ENCODE measurements around the gene PEPD.

PEPD gene

DNA sequence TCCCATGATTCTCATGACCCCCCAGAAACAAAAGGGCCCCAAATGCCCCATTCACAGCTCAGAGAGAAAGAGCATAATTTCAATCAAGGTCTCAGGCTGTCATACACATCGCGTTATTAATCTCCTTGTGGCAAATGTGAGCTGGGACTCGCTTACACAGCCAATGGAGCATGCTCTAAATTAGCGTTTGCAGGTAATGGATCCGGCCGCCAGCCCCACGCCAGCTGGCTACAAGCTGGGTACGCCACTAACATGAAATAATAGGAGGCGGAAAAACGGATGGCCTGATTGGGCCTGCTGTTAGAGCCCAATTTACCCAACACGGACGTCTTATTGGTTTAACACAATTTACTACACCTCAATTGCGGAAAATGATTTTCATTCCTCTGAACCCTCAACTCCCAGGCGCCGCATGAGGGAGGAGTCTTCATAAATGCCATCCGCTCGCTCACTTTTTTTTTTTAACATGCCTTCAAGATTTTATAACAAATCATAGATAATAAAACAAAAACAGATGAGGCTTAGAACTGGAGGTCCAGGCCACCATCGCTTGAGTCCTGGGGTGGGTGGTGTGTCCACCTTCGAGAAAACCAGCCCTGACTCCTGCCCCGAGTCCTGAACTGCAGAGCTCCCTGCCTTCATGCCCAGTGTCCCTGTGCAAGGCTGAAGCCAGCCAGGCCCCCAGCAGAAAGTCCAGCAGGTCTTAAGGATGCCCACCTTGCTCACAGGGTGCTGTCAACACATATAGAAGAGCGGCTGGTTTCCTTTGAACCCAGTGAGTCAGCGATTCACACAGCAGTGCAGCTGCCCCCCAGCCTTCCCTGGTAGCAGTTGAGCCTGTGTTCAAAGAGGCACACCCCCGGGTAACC lies 62.1 kb downstream of the PEPD start:
- DNase-seq (ENCODE audit: low read depth, low spot score) = no peak

DNA sequence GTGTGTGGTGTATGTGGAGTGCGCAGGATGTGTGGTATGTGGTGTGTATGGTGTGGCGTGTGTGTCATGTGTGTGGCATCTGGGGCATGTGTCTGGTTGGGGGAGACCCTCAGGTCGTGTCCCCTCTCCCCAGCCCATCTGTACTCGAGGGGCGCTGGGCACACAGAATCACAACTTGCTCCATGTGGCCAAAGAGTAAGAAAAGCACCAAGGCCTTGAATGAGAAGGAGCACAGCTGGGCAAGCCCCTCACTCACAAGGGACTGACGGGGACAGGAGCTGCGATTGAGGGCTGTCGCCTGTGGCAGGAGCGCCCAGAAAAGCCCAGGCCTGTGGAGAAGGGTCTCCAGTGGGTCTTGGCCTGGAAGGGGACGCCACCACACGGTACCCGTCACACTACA lies 62.8 kb downstream of the PEPD start:
- DNase-seq (ENCODE audit: low read depth, low spot score) = no peak

DNA sequence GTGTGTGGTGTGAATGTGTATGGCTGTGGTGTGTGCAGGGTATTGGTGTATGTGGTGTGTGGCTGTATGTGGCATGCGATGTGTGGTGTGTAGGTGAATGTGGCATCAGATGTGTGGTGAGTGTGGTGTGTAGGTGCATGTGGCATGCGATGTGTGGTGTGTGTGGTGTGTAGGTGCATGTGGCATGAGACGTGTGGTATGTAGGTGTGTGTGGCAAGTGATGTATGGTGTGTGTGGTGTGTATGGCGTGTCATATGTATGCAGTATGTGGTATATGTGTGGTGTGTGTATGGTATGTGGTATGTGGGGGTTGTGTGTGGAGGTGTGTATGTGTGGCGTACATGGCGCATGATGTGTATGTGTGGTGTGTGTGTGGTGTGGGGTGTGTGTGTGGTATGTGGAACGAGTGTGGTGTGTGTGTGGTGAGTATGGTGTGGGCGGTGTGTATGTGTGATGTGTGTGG lies 63.4 kb downstream of the PEPD start:
- no peak for DNase-seq (ENCODE audit: low read depth, low spot score)

DNA sequence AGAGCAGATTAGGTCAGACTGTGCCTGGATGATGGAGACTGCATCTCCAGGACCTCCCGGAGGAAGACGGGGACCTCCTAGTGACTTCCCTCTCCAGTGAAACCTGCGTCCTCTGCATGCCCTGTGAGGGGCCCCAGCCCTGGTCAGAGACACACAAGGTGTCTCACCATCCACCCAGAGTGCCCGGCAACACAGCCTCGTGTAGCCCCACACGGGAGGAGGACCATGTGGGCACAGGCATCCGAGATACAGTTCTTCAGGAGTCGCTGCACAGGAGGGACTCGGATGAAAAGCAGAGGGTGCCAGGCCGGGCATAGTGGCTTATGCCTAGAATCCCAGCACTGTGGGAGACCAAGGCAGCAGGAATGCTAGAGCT lies 64.8 kb downstream of the PEPD start:
- DNase-seq (ENCODE audit: low read depth, low spot score) = no peak

DNA sequence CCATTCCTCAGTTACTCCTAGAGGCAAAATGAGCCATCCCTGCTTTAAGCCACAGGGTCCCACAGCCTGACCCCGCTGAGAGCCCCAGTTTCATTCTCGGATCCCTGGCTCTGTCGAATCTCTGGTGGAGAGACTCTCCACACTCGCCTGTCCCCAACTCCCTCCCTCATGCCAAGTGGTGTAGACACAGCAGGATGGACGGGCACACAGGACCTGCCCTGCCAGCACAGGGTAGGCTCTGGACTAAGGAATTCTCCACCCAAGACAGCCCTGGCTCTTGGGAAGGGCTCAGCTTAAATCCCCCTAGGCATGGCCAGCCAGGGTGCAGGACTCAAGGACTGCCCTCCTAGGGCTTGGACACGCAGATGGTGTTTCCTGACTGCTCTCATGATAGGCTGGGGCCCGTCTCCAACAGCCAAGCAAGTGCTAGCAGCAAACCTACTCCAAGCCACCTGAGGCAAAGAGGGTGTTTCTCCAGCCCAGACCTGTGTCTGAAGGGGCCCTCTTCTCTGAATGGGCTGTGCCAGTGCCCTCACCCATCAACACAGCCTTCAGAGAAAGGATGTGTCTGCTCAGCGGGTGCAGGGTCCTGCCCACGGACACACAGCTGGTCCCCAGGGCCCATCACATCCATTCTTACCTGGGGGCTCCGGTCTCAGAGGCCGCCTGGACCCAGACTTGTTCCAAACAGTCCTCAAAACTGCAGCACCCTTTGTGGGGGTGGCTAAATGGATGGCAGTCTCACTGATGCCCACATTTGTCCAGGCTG lies 65.3 kb downstream of the PEPD start:
- no peak for DNase-seq (ENCODE audit: low read depth, low spot score)

DNA sequence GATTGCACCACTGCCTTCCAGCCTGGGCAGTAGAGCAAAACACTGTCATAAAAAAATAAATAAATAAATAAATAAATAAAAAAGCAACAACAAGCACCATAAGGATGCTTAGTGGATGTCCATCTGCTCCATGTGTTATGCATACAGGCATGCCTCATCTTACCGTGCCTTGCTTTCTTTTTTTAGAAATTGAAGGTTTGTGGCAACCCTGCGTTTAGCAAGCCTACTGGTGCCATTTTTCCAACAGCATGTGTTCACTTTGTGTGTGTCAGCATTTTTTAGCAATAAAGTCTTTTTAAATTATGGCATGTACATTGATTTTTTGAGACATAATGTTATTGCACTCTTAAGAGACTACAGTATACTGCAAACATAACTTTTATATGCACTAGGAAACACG lies 68.3 kb downstream of the PEPD start:
- no peak for DNase-seq (ENCODE audit: low read depth, low spot score)

DNA sequence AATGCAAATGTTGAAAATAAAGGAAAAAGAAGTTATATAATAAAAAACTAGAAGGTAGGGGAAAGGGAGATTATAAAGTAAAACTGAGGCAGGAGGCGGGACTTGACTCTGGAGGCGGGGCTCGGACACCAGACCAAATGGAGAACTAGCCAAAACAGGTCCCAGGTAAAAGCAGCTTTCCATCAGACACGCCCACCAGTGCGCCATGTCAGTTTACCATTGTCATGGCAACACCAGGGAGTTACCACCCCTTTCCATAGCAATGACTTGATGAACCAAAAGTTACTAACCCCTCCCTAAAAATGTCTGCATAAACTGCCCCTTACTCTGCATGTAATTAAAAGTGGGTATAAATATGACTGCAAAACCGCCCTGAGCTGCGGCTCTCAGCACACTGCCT lies 70.9 kb downstream of the PEPD start:
- no peak for DNase-seq (ENCODE audit: low read depth, low spot score)

DNA sequence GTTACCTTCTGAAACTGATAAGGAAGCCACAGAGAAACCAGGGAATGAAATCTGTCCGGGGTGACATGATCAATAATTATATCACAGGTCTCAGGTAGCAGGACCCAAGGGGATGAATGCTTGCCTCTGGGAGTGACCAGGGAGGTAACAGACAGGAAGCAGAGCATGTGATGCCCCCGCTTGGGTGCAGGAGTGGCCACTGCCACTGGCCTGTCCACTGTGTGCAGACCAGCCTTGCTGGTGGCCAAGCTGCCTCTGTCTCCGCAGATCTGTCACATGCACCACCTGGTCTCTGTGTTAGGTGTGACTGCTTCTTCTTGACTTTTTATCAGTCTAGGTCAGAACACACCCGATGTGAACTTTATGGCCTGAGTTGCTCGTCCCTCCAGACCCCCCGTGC lies 71.8 kb downstream of the PEPD start:
- no peak for DNase-seq (ENCODE audit: low read depth, low spot score)

DNA sequence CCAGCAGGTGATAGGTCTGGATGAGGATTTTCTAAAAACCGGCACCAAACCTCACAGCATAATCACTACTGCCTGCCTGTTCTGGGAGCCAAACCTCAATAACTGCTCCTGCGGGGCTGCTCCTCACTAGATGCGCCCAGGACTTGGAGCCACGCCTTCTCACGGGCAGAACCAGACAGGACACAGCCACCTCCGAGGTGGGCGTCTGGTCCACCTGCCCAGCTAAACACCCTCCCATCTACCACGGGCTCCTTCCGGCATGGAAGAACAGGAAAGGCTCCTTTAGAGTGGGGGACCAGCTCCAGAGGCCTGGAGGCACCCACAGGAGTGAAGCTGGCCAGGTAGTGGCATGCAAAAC lies 73.5 kb downstream of the PEPD start:
- DNase-seq (ENCODE audit: low read depth, low spot score) = no peak

DNA sequence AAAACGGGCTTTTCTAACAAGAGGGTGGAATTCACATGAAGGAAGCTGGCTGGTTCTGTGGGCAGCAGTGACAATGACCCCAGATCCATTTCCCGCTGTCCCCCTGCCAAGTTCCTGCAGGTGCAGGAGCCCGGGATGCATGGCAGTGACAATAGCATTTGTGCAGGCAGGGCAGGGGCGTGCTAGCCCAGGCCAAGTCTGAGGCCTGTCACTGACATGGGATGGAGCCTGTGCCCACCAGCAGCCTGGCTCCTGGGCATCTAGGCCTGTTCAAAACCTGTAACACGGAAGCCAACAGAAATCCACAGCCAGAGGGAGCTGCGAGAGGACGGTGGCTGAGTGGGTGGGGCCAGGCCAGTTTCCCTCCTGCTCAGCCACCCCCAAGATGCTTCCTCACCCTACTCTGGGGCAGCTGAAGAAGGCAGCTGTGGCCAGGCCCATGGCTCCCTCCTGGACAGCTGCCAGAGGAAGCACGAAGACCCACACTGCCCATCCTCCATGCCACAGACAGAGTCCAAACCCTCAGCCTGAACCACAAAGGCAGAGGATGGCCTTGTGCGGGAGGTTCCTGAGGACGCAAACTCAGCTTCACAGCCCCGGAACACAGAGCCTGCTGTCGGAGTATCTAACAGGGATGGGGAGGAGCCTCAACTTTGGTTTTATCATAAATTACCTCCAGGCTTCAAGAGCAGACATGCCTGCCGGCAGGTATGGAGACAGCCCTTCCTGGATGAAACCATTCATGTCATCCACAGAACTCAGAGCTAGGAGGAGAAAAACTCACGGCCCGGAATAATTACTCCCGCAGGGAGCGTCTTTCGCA lies 74.0 kb downstream of the PEPD start:
- DNase-seq (ENCODE audit: low read depth, low spot score) = no peak

DNA sequence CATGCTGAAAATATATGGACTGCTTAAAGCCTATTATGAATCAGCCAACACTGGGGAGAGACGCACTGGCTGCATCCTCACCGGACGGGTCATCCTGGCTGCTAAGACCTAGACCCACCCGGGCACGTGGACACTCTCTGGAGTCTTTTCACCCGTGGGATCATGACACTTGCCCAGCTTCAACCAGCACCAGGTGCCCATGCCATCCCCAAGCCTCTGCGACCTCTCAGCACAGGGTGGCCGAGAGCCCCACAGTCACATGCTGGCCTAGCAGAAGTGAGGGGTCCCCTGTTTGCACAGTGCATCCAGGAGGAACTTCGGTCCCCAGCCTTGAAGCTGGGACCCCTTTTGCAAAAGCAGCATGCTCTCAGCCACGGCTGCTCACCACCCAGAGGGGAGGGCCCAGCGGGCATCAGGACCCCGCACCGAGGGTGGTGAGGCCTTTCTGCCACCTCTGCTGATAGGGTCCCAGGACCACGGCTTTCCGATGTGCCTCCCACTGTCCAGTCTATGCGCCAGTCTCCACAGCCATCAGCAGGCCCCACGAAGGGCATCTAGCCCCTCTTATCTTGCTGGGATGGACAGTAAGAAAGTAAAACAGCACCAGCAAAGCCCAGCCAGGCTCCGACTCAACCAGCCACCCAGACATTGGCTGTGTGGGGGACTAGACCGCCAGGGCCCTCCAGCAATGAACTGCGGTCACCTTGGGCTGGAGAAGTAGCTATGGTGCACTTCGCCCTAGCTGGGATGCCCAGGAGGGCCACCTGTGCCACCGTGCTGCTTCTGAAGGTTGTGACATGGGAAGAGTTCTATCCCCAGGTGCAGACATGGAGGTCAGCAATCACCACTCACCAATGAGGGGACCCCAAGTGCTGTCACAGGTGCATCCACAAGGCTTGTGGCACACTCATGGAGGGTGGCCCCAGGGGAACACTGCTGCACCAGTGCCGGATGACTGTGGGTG lies 75.0 kb downstream of the PEPD start:
- no peak for DNase-seq (ENCODE audit: low read depth, low spot score)

DNA sequence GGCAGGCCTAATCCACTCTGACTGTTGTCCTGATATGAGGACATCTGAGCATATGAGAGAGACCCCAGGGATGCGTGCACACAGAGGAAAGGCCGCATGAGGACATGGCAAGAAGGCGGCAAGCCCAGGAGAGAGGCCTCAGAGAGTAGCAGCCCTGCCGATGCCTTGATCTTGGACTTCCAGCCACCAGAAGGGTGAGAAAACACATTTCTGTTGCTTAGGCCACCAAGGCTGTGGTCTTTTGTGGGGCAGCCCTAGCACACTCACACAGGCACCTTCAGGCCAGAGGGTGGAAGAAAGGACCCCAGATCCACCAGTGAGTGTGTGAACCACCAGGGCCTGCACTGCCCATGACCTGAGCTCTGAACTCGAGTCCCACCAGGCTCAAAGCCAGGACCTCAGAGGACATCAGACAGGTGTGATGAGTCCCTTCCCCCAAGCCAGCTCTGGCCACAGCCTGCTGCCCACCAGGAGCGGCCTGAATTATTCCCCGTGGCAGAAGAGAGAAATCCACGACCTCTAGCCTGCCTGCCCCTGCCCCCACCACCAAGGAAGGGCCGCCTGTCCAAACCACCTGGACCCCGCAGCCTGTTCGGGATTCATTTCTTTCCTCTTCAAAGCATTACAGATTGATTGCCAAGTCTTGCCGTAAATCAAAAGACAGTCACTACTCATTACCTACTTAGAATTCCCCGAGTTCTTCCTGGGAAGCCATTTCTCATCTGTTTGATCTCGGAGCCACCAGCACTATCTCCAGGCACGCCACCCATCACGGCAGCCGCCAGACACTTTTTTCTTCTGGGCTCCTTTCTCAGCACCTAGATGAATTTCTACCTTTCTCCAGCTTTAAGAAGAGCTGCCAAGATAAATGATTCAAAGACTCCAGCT lies 75.9 kb downstream of the PEPD start:
- DNase-seq (ENCODE audit: low read depth, low spot score) = no peak

DNA sequence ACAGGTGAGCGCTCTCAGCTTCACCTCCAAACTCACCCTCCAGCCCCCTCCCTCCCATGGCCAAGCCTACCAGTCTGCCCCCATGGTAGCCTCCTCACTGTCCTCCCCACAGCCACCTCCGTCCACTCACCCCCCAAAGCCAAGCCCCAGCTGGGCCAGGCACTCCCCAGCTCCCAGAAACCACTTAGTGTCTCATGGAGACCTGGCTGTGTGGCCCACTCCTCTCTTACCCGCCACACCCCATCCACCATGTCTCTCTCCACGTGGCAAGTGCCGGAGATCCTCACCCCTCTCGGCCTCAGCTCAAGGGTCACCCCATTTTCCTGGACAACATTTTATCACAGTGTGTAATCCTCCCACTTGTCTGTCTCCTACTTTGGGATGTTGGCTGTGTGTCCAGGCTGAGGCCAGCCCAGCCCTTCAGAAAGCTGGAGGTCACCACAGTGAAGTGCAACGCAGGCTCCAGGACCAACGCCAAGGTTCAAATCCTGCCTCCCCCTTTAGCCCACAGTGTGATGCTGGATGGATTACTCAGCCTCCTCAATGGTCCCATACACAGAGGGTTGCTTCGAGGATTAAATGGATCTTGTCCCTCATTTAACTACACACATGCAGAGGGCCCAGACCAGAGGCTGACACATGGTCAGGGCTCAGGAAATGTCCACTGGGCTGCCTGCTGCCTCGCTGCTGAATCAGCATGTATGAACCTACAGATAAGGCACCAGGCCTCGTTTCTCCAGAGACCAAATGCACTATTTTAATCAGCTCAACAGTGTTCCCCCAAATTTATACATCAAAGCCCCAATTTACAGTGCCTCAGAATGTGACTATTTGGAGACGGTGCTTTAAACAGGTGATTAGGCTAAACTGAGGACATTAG lies 76.8 kb downstream of the PEPD start:
- no peak for DNase-seq (ENCODE audit: low read depth, low spot score)

DNA sequence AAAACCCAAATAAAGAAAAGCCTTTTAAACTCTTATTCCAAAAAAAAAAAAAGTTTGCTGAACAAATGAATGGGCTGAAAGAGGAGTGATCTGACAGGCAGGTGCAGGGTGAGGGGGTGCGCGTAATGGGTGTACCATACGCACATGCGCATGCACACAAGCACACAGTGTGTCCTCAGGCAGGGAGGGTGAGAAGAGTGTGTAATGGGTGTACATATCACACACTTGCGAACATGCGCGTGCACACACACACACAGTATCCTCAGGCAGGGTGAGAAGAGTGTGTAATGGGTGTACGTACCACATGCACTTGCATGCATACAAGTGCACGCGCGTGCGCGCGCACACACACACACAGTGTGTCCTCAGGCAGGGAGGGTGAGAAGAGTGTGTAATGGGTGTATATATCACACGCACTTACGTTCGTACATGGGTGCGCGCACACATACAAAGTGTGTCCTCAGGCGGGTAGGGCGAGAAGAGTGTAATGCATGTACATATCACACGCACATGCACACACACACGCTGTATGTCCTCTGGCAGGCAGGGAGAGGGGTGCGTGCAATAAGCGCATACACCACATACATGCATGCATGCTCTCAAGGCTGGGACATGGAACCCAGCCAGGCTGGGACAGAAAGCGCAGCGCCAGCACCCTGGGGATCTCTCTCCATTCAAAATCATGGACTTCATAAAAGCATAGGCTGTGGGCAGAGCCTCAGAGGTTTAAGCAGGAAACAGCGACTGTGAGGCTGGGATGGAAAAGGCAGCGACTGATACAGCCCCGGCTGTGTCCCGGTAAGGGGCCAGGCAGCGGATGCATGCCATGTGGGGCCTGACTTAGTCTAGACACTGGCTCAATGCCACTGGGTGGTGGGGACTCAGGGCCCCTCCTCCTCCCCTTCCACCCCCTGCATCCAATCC lies 77.7 kb downstream of the PEPD start:
- no peak for DNase-seq (ENCODE audit: low read depth, low spot score)

DNA sequence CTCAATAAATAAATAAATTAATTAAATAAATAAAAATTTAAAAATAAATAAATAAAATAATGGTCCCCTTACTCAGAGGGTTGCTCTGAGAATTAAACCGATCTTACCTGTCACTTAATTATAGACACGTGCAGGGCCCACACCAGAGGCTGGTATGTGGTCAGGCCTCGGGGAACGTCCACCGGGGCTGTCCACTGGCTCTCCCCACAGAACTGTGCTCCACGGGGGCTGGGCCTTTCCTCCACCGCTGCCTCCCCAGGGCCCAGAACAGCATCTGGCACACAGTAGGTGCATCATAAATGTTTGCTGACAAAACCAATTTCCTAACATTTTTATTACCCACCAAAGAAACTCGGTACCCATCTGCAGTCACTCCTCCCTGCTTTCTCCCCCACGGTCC lies 78.9 kb downstream of the PEPD start:
- DNase-seq (ENCODE audit: low read depth, low spot score) = no peak

DNA sequence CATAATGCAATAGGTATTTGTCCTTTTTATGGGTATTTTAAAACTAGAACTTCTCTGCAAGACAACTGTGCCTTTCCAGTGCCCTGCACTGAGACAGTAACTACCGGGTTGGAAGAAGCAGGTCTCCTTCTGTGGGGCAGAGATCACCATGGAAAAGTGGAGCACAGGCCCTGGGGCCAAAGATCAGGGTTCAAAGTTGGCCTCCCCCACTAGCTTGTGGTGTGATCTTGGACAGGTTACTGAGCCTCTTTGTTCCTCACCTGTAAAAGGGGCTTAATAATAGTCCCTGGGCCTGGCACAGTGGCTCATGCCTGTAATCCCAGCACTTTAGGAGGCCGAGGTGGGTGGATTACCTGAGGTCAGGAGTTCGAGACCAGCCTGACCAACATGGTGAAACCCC lies 79.8 kb downstream of the PEPD start:
- DNase-seq (ENCODE audit: low read depth, low spot score) = no peak

DNA sequence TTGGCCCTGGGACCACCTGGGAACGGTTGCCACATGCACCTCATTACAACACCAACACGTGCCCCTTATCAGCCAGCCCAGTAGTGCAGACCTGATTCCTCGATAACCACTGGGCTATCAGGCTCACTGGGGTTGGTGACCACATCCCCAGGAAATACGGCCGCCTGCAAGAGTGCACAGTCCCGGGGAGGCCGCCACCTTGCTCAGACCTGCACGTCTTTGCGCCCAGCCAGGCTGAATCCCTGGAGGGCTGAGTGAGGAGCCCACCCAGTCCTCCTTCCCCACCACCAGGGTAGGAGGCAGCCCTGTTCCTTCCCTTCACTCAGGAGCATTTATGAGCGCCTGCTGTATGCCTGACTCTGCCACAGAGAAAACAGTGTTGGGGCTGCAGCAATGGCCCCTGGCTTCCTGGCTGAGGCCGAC lies 80.3 kb downstream of the PEPD start:
- DNase-seq (ENCODE audit: low read depth, low spot score) = no peak

DNA sequence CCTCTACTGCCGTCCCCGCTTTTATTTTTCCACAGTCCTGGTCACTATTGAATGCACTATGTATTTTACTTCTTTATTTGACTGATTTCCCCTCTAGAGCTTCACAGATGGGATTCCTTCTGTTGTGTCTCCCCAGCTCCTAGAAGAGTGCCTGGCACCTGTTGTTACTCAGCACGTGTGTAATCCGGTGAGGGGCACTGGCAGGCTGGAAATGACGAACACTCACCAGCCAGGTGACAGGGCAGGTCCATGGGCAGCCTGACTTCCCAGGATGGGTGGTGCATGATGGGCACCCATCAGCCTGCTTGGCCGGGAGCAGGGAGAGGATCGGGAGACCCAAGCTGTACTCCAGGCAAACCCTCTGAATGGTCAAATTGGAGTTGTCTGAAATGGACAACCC lies 80.9 kb downstream of the PEPD start:
- no peak for DNase-seq (ENCODE audit: low read depth, low spot score)

All from iPS DF 19.7 (cell line).